Measurements from ENCODE around the gene TBC1D9.
"Not testable (repeated sequence)": the region's sequence is repeated elsewhere in the genome, so short reads cannot be mapped to it uniquely, and the experiment has no call there.

Gene TBC1D9

DNA sequence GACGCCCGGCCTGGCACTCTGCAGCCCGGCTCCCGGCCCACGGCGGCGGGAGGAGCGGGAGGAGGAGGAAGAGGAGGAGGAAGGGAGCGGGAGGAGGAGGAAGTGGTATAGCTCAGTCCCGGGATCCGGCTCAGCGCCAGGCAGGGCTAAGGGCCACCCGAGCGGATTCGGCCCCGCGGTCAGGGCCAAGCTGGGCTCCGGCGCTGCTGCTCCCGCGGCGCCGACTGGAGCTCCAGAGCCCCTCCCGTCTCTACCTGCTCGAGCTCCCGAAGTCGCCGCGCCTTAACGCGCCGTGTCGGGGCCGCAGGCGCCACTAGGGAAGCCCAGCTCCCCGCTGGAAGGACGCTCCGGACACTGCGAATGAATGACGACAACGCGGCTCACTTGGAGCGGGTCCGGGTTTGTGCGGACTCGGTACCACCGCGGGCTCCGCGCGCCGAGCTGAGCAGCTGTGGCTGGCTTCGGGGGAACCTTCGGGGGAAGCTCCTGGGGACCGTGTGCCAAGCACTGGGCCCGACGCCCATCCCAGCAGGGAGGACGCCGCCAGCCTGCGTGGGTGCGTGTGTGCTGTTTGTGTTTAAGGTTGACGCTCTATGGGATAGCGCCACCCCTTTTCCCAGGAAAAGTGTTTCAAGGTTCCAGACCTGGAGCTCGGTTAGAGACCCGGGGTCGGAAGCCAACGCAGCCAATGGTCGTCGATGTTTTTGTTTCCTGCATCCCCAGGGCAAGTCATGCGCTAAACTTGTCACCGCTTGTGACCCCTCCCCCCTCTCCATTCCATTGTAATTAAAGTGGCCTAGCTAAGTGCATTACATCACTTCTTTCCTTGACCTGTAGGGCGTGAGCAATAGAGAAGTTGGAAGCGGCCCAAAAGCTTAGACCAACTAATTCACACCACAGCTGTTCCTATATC is at the start of gene TBC1D9:
TSS of gene TBC1D9 (minus strand) at position 67 of the 913 bp plus-strand sequence. CDS start 340 bp downstream, outside the sequence.
- peak; percentile 75 for DNase-seq (ENCODE audit: low spot score)

- DNase-seq (ENCODE audit: low spot score) = no peak
Observed at GRCh38 chr4:140805293-140805692, 49.1 kb upstream of the TBC1D9 start.

GRCh38 chr4:140802591-140802990 is 46.4 kb upstream of the TBC1D9 start:
- DNase-seq (ENCODE audit: low spot score) = no peak

- DNase-seq (ENCODE audit: low spot score) = no peak
Observed at GRCh38 chr4:140800666-140801065, 44.5 kb upstream of the TBC1D9 start.

DNA sequence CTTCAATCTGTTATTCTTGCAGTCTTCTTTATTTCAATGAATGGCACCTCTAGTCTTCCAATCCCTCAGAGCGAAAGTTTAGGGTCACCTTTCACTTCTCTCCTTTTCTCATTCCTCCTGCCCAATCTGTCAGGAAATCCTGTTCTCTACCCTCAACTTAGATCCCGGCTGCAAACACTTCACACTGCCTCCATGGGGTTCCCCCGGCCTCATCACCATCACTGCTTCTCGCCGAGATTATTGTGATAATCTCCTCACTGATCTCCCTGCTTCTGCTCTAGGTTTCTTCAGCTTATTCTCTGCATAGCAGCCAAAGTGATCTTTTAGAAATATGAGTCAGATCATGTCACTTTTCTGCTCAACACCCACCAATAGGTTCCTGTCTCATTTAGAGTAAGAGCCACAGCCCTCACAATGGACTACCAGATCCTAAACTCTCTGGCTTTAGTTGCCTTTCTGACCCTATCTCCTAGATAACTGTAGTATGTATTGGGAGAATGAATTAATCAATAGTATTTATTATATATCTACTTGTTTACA is 43.6 kb upstream of the TBC1D9 start:
- DNase-seq (ENCODE audit: low spot score) = no peak

- no peak for DNase-seq (ENCODE audit: low spot score)
Observed at GRCh38 chr4:140793291-140793690, 37.1 kb upstream of the TBC1D9 start.

- no peak for DNase-seq (ENCODE audit: low spot score)
Observed at GRCh38 chr4:140790765-140791164, 34.6 kb upstream of the TBC1D9 start.

DNA sequence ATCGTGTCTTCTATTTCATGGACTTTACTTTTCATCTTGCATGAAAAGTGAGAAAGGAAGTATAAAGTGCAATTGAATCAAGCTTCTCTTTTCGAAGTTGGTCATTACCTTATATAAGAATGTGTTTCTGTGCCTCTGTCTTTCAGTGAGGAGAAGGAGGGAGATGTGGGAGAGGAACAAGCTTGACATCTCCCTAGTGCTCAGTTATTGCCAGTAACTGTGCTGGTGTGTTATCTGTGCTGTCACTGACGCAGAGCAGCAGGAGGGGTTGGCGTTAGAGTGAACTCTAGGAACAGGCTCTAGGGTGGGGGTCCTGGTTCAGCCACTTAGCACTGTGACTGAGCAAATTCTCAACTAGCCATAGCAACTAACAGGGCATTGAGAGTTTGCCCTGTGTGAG is 34.0 kb upstream of the TBC1D9 start:
- DNase-seq (ENCODE audit: low spot score) = no peak

- no peak for DNase-seq (ENCODE audit: low spot score)
Observed at GRCh38 chr4:140789759-140790158, 33.6 kb upstream of the TBC1D9 start.

GRCh38 chr4:140782787-140783186 is 26.6 kb upstream of the TBC1D9 start:
- not testable (repeated sequence) for DNase-seq (ENCODE audit: low spot score)

DNA sequence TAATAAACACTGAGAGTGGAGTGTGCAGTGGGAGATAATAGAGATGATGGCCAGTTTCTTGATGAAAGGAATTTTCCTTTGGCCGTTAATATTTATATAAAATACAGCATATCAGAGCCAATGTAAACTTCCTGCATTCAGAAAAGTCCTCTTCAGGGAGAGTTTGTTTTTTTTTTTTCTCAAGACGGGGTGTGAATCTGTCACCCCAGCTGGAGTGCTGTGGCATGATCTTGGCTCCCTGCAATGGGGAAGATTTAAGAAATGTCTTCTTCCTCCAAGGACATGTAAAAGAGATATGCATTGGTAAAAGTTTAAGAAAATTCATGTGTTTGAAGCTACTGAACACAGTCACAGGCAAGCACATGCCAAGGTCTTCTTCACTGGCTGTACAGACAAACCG is 25.4 kb upstream of the TBC1D9 start:
- no peak for DNase-seq (ENCODE audit: low spot score)

DNA sequence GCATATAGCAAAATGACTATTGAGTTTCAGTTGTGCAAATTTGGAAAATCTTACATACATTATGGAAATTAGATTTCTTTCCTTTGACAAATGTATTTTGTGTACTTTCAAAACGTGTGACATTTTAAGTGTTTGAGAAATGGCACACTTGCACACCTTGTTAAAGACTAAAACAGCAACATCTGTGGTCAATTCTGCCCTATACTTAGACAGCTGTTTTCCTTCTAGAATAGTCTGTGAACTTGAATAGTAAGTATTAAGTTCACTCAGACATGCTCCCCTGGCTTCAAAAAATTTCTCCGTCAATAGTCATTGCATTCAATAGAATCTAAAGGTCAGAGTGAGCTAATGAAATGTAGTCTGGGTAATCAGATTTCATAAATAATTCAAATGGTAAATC is 21.7 kb upstream of the TBC1D9 start:
- no peak for DNase-seq (ENCODE audit: low spot score)

GRCh38 chr4:140777386-140777785 is 21.2 kb upstream of the TBC1D9 start:
- no peak for DNase-seq (ENCODE audit: low spot score)

DNA sequence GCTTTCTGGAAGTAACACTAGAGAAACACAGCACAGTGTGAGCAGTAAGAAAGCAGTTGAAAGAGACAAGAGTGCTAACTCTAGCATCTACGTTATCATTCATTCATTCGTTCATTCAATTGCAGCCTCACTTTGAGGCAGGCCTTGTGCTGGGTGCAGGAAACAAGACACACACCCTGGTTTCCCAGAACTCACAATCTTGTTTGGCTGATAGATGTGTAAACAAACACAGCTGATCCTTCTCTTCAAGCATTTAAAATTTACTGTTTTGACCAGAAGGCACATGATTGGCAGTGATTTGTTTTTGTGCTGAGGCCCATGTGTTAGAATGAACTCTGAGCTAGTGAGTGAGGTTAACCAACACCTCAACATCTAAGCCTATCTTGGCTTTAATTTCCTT is 20.4 kb upstream of the TBC1D9 start:
- DNase-seq (ENCODE audit: low spot score) = no peak

- DNase-seq (ENCODE audit: low spot score) = no peak
Observed at GRCh38 chr4:140774956-140775355, 18.8 kb upstream of the TBC1D9 start.

GRCh38 chr4:140774510-140774909 is 18.3 kb upstream of the TBC1D9 start:
- no peak for DNase-seq (ENCODE audit: low spot score)

DNA sequence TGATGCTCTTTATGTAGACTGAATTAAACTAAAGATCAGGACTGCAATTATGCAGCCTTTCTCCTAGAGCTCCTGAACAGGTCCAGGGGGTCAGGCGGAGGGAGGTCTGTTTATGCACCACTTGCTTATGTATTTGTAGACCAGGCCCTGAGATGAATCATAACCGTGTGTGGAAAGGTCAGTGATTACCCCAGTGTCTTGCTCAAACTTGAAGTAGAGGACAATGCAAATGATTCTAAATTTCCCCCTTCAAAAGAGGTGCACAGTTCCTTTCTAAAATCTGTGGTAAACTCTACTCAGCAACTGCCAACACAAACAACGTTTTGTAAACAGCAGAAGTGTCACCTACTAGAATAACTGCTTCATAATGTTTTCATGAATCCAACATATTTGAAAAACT is 13.0 kb upstream of the TBC1D9 start:
- no peak for DNase-seq (ENCODE audit: low spot score)

DNA sequence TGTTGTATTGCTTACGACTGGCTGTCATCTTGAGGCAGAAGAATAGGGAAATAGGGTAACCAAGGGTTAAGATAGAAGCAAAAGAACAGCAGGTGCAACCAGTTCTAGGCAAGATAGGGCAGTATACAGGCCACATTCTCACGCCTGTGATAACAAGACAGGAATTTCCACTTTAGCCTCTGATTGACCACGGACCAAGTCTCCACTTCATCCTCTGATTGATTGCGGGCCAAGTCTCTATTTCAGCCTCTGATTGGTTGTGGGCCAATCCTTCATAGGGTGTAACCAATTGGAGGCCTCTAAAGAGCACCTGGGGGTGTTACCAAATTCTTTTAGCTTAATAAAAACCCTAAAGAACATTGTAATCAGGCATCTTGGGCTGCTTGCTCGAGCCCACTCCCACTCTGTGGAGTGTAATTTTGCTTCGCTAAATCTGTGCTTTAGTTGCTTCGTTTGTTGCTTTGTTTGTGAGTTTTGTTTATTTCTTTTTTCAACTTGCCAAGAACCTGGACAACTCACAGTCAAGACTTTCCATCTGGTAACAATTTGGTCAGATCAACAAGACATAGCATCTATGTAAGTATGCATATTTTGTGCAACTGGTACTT is 8.7 kb upstream of the TBC1D9 start:
- DNase-seq (ENCODE audit: low spot score) = no peak

DNA sequence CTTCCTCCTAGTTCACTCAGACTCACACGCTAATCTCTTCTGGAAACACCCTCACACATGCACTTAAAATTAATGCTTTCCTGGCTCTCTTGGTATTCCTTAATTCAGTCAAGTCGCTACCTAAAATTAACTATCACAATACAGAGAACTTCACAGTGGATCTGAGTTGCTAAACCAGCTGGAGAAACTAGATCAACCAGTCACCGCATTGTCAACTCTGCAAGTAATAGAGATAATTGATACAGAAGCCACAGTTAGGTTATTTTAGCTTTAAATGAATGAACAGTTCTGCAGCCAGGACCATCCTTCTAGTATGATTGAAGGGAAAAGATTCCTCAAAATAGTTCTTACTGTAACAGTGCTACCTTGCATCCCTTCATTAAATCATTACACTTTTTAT is 6.0 kb upstream of the TBC1D9 start:
- DNase-seq (ENCODE audit: low spot score) = no peak

DNA sequence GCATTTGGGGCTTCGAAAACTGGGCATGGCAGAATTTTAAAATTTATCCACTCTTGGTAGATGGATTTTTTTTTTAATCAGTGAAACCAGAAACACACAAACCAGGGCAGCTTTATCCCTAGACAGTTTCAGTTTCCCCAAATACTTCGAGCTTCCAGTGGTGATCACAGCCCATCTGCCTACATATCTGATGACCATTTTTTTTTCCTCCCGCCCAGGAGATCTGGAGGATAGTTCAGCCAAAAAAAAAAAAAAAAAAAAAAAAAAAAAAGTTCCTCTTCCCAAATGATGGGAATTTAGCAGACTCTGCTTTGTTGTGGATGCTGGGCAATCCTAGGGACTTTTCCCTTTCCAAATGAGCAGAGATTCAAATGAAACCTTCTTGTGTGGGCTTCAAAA is 1.0 kb upstream of the TBC1D9 start:
- peak; percentile 34 for DNase-seq (ENCODE audit: low spot score)

GRCh38 chr4:140755774-140756318 is 339 bp downstream of the TBC1D9 start:
- peak; percentile 74 for DNase-seq (ENCODE audit: low spot score)

- no peak for DNase-seq (ENCODE audit: low spot score)
Observed at GRCh38 chr4:140754918-140755773, 1.0 kb downstream of the TBC1D9 start.

All from GM03348 (cell line).